ENCODE data around the gene CDCA7L.
"Not testable (repeated sequence)": the region's sequence is repeated elsewhere in the genome, so short reads cannot be mapped to it uniquely, and the experiment has no call there.

CDCA7L gene

GRCh38 chr7:21943436-21943835 lies 2.3 kb downstream of the CDCA7L start:
- DNase-seq: no peak

- DNase-seq: no peak
These were observed 2.7 kb downstream of the CDCA7L start for GRCh38 chr7:21942955-21943354.

- no peak for DNase-seq
These were observed 4.0 kb downstream of the CDCA7L start for GRCh38 chr7:21941611-21942141.

GRCh38 chr7:21939858-21940372 lies 5.8 kb downstream of the CDCA7L start:
- no peak for DNase-seq

GRCh38 chr7:21939136-21939857 lies 6.4 kb downstream of the CDCA7L start:
- no peak for DNase-seq

GRCh38 chr7:21938463-21938862 lies 7.2 kb downstream of the CDCA7L start:
- no peak for DNase-seq

GRCh38 chr7:21934808-21935207 lies 10.9 kb downstream of the CDCA7L start:
- DNase-seq: no peak

- DNase-seq: not testable (repeated sequence)
These were observed 12.4 kb downstream of the CDCA7L start for GRCh38 chr7:21933293-21933692.

- no peak for DNase-seq
These were observed 18.0 kb downstream of the CDCA7L start for GRCh38 chr7:21927693-21928092.

- DNase-seq: no peak
These were observed 19.3 kb downstream of the CDCA7L start for GRCh38 chr7:21926448-21926847.

- no peak for DNase-seq
These were observed 22.0 kb downstream of the CDCA7L start for GRCh38 chr7:21923658-21924057.

GRCh38 chr7:21922605-21923004 lies 23.1 kb downstream of the CDCA7L start:
- DNase-seq: no peak

- no peak for DNase-seq
These were observed 24.8 kb downstream of the CDCA7L start for GRCh38 chr7:21920936-21921335.

GRCh38 chr7:21918216-21918615 lies 27.5 kb downstream of the CDCA7L start:
- DNase-seq: no peak

- no peak for DNase-seq
These were observed 29.1 kb downstream of the CDCA7L start for GRCh38 chr7:21916629-21917028.

- DNase-seq: no peak
These were observed 29.5 kb downstream of the CDCA7L start for GRCh38 chr7:21916176-21916575.

- DNase-seq: no peak
These were observed 30.6 kb downstream of the CDCA7L start for GRCh38 chr7:21915140-21915539.

GRCh38 chr7:21914671-21915070 lies 31.0 kb downstream of the CDCA7L start:
- DNase-seq: no peak

GRCh38 chr7:21912931-21913780 lies 32.5 kb downstream of the CDCA7L start:
- no peak for DNase-seq

- DNase-seq: no peak
These were observed 33.4 kb downstream of the CDCA7L start for GRCh38 chr7:21912305-21912704.

- DNase-seq: no peak
These were observed 34.3 kb downstream of the CDCA7L start for GRCh38 chr7:21911341-21911875.

GRCh38 chr7:21910253-21910652 lies 35.4 kb downstream of the CDCA7L start:
- no peak for DNase-seq

- no peak for DNase-seq
These were observed 37.0 kb downstream of the CDCA7L start for GRCh38 chr7:21908746-21909145.
